ENCODE measurements around the gene VDAC2. TPM values are rescaled to one million over a fixed set of nuclear protein-coding genes. Genes with fewer than 3 reads are reported as not detected.

The VDAC2 gene
- total and polyA plus RNA-seq, 4 donors: 94.5 to 121 (median 102) TPM

- Histone ChIP-seq H3K9ac (ENCODE audit: insufficient read depth in 1 of 2, low read length in 2 of 2) (no peak overlapping the region), H3K9me3 (ENCODE audit: control insufficient read depth in 4 of 4, insufficient read depth in 3 of 4, low read length in 3 of 4) (no peaks in the 10 kb centered on the region), H3K4me3 (no peak overlapping the region), H3K27me3 (ENCODE audit: control insufficient read depth in 3 of 3, insufficient read depth in 3 of 3, low read length in 2 of 3) (peaks cover 0 to 17% (median 0%) of the 10 kb centered on the region in 3 donors), H3K4me1 (ENCODE audit: control insufficient read depth in 5 of 5, insufficient read depth in 5 of 5, low read length in 5 of 5) (peaks cover 0 to 11% (median 0%) of the 10 kb centered on the region in 5 donors), H3K27ac (ENCODE audit: low read depth in 1 of 2, low read length in 1 of 2) (no peak overlapping the region), H3K36me3 (ENCODE audit: control insufficient read depth in 4 of 4, insufficient read depth in 4 of 4, low read length in 4 of 4) (peaks cover 0 to 7% (median 2%) of the 10 kb centered on the region in 4 donors)
- TF ChIP-seq, protein P1, sequence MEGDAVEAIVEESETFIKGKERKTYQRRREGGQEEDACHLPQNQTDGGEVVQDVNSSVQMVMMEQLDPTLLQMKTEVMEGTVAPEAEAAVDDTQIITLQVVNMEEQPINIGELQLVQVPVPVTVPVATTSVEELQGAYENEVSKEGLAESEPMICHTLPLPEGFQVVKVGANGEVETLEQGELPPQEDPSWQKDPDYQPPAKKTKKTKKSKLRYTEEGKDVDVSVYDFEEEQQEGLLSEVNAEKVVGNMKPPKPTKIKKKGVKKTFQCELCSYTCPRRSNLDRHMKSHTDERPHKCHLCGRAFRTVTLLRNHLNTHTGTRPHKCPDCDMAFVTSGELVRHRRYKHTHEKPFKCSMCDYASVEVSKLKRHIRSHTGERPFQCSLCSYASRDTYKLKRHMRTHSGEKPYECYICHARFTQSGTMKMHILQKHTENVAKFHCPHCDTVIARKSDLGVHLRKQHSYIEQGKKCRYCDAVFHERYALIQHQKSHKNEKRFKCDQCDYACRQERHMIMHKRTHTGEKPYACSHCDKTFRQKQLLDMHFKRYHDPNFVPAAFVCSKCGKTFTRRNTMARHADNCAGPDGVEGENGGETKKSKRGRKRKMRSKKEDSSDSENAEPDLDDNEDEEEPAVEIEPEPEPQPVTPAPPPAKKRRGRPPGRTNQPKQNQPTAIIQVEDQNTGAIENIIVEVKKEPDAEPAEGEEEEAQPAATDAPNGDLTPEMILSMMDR (IDR thresholded peaks at IDR 0.05; ENCODE audit: control extremely low read depth, extremely low read depth): no peak
- DNase-seq: no peak
- WGBS, 2 donors: 80 to 93% methylated on average over 1 of the region's 1 CpG
- no peak for ATAC-seq (ENCODE audit: insufficient read depth, low FRiP score)
These were observed 33.9 kb upstream of the VDAC2 start for GRCh38 chr10:75176736-75177135.

- no peak for DNase-seq
- H3K9me3 ChIP-seq (ENCODE audit: control insufficient read depth in 4 of 4, insufficient read depth in 3 of 4, low read length in 3 of 4): no peaks in the 10 kb centered on the region
- no peak for ATAC-seq (ENCODE audit: insufficient read depth, low FRiP score)
- no peak overlapping the region for H3K27ac ChIP-seq (ENCODE audit: low read depth in 1 of 2, low read length in 1 of 2)
- no peak overlapping the region for H3K4me3 ChIP-seq
- peaks cover 0 to 5% (median 3%) of the 10 kb centered on the region in 4 donors for H3K36me3 ChIP-seq (ENCODE audit: control insufficient read depth in 4 of 4, insufficient read depth in 4 of 4, low read length in 4 of 4)
- H3K27me3 ChIP-seq (ENCODE audit: control insufficient read depth in 3 of 3, insufficient read depth in 3 of 3, low read length in 2 of 3): peaks cover 0 to 17% (median 0%) of the 10 kb centered on the region in 3 donors
- TF ChIP-seq, protein P1 (IDR thresholded peaks at IDR 0.05; ENCODE audit: control extremely low read depth, extremely low read depth): no peak
- H3K9ac ChIP-seq (ENCODE audit: insufficient read depth in 1 of 2, low read length in 2 of 2): no peak overlapping the region
- WGBS, 2 donors: 97% methylated on average over 1 of the region's 1 CpG
- peaks cover 0 to 11% (median 0%) of the 10 kb centered on the region in 5 donors for H3K4me1 ChIP-seq (ENCODE audit: control insufficient read depth in 5 of 5, insufficient read depth in 5 of 5, low read length in 5 of 5)
These were observed 30.9 kb upstream of the VDAC2 start for GRCh38 chr10:75179657-75180177.

GRCh38 chr10:75180592-75180991 is 30.0 kb upstream of the VDAC2 start:
- H3K9ac ChIP-seq (ENCODE audit: insufficient read depth in 1 of 2, low read length in 2 of 2): no peak overlapping the region
- H3K4me1 ChIP-seq (ENCODE audit: control insufficient read depth in 5 of 5, insufficient read depth in 5 of 5, low read length in 5 of 5): peaks cover 0 to 8% (median 0%) of the 10 kb centered on the region in 5 donors
- ATAC-seq (ENCODE audit: insufficient read depth, low FRiP score) (no peak), DNase-seq (no peak)
- WGBS, 2 donors: 84 to 85% methylated on average over 2 of the region's 2 CpGs
- TF ChIP-seq, protein P1 (IDR thresholded peaks at IDR 0.05; ENCODE audit: control extremely low read depth, extremely low read depth): no peak
- H3K9me3 ChIP-seq (ENCODE audit: control insufficient read depth in 4 of 4, insufficient read depth in 3 of 4, low read length in 3 of 4): no peaks in the 10 kb centered on the region
- H3K27me3 ChIP-seq (ENCODE audit: control insufficient read depth in 3 of 3, insufficient read depth in 3 of 3, low read length in 2 of 3): peaks cover 0 to 17% (median 0%) of the 10 kb centered on the region in 3 donors
- no peak overlapping the region for H3K27ac ChIP-seq (ENCODE audit: low read depth in 1 of 2, low read length in 1 of 2)
- peaks cover 0 to 5% (median 3%) of the 10 kb centered on the region in 4 donors for H3K36me3 ChIP-seq (ENCODE audit: control insufficient read depth in 4 of 4, insufficient read depth in 4 of 4, low read length in 4 of 4)
- no peak overlapping the region for H3K4me3 ChIP-seq

- ATAC-seq (ENCODE audit: insufficient read depth, low FRiP score) (no peak), DNase-seq (no peak)
- 95 to 98% methylated on average over 1 of the region's 1 CpG for WGBS, 2 donors
- Histone ChIP-seq H3K4me3 (no peak overlapping the region), H3K9ac (ENCODE audit: insufficient read depth in 1 of 2, low read length in 2 of 2) (no peak overlapping the region), H3K9me3 (ENCODE audit: control insufficient read depth in 4 of 4, insufficient read depth in 3 of 4, low read length in 3 of 4) (no peaks in the 10 kb centered on the region), H3K4me1 (ENCODE audit: control insufficient read depth in 5 of 5, insufficient read depth in 5 of 5, low read length in 5 of 5) (peaks cover 0 to 8% (median 0%) of the 10 kb centered on the region in 5 donors), H3K27me3 (ENCODE audit: control insufficient read depth in 3 of 3, insufficient read depth in 3 of 3, low read length in 2 of 3) (peaks cover 0 to 17% (median 0%) of the 10 kb centered on the region in 3 donors), H3K27ac (ENCODE audit: low read depth in 1 of 2, low read length in 1 of 2) (no peak overlapping the region), H3K36me3 (ENCODE audit: control insufficient read depth in 4 of 4, insufficient read depth in 4 of 4, low read length in 4 of 4) (peaks cover 0 to 5% (median 2%) of the 10 kb centered on the region in 4 donors)
- TF ChIP-seq, protein P1 (IDR thresholded peaks at IDR 0.05; ENCODE audit: control extremely low read depth, extremely low read depth): no peak
These were observed 29.5 kb upstream of the VDAC2 start for GRCh38 chr10:75181073-75181472.
